Activated T-helper 9 cell treated with anti-CD3 and anti-CD28 coated beads, Interleukin-2, amount 50 U/mL, for 16 hours (primary cell): Measurements from ENCODE around the gene CR1.
"Not testable (repeated sequence)": the region's sequence is repeated elsewhere in the genome, so short reads cannot be mapped to it uniquely, and the experiment has no call there.

Experiments used
- DNase-seq: peaks from one replicate; pipeline ENCODE4 v3.0.0-alpha.2; 2020; ENCODE audit warnings: low read depth

The CR1 gene

DNA sequence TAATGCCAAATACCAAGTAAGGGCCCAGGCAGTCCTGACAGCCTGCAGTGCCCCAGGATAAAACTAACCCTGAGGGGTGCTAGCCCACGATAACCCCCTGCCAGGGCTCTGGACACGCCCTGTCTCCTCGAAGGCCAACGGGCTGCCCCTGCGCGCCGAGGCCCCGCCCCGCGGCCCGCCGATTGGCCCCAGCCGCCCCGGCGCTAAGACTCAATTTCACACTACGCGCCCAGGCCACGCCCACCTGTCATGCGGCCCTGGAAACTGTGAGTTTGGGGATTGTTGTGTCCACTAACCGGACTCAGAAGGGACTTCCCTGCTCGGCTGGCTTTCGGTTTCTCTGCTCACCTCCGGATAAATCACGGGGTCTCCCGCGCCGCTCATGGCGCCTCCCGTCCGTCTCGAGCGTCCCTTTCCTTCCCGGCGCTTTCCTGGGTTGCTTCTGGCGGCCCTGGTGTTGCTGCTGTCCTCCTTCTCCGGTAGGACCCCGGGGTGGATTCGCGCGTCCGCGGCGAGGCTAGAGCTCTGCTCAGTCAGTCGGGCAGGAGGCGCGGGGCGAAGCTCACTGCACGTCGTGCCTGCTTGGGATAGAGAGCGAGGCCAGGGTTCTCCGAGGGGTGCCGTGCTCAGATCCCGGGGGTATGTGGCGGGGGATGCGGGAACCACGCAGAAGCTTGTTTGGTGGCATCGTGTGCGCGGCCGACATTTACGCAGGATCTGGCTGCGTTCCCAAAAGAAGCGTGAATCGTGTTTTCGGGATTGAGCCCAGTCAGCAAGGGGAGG lies 149.1 kb downstream of the CR1 start, which contains the start of gene CR1L:
CR1L (plus strand) TSS at position 282 of the 783 bp plus-strand sequence; CDS start at position 383, 101 bp downstream.
- DNase-seq: peak; percentile 49

DNA sequence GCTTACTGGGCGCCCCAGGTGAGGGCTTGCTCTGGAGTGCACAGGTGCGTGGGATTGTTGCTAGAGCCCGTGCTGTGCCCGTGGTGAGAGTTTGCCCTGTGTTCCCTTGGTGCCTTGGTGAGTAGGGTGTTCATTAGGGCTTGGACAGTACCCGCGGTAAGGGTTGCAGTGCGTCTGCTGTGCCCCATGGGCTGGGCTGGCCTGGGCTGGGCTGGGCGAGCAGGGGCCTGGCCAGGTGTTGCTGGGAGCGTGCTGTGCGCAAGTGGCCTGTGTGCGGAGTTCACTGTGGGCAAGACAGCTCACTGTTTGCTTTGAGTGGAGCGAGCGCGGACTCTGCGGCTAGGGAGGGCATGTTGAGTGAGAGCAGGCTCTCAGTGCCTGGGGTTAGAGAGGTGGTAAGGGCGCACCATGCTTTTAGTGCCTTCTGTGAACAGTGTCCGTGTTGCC lies 149.7 kb downstream of the CR1 start:
- no peak for DNase-seq

DNA sequence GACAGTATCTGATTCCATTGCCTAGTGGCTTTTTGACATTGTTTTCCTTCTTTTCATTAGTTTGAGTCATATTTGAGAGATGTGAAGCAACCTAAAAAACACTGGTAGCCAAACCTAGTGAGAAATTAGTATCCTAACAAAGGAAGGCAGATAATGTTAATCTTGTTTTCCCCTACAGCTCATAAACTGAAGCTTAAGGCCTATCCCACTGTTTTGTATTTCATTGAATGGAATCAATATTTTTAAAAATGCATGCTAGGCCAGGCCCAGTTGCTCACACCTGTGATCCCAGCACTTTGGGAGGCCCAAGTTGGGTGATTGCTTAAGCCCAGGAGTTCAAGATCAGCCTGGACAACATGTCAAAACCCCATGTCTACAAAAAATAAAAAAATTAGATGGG lies 150.2 kb downstream of the CR1 start:
- no peak for DNase-seq

DNA sequence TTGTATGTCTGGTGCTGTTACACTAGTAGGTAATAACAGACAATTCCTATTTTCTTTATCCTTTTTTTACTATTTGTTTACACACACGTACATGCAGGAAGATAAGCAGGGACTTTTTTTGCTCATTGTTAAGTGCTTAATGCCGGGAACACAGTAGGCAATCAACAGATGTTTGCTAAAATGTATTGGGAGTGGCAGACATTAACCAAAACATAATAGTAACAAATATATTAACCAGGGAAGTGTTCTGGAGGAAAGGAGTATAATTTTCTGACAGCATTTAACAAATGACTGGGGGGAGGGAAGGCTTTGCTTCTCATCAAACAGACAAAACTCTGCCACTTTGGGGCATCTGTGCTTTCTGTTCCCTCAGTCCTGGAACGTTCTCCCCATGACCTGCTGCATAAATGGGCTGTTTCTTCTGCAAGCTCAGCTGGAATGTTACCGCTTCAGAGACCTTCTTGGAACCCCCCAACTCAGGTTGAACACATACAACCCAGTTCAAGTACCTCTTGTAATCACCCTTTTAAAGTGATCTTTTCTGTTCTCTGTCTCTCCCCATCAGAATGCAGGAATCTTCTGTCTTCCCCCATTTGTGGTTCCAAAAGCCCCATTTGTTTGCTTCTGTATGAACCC lies 151.1 kb downstream of the CR1 start:
- DNase-seq: no peak

DNA sequence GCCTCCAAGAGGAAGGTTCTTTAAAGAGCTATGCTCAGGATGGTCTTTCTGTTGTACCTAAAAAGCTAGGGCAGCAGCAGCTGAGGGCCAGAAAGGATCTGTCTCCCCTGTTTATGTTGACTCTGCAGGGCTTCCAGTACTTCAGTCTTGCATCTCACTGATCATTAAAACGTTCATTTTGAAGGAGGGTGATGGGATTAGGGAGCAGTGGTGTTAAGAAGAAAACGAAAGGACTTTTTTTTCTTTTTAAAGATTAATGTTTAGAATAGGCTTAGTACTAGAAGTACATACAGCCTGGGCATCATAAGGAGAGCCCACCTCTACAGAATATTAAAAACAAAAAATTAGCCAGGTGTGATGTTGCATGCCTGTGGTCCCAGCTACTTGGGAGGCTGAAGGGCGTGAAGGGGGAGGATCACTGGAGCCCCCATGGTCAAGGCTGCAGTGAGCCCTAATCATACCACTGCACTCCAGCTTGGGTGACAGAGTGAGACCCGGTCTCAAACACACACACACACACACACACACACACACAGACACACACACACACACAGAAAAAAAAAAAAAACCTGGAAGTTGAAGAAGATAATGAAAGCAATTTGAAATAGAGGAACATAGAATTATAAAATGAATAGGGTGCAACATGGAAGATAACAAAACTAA lies 151.8 kb downstream of the CR1 start:
- no peak for DNase-seq

DNA sequence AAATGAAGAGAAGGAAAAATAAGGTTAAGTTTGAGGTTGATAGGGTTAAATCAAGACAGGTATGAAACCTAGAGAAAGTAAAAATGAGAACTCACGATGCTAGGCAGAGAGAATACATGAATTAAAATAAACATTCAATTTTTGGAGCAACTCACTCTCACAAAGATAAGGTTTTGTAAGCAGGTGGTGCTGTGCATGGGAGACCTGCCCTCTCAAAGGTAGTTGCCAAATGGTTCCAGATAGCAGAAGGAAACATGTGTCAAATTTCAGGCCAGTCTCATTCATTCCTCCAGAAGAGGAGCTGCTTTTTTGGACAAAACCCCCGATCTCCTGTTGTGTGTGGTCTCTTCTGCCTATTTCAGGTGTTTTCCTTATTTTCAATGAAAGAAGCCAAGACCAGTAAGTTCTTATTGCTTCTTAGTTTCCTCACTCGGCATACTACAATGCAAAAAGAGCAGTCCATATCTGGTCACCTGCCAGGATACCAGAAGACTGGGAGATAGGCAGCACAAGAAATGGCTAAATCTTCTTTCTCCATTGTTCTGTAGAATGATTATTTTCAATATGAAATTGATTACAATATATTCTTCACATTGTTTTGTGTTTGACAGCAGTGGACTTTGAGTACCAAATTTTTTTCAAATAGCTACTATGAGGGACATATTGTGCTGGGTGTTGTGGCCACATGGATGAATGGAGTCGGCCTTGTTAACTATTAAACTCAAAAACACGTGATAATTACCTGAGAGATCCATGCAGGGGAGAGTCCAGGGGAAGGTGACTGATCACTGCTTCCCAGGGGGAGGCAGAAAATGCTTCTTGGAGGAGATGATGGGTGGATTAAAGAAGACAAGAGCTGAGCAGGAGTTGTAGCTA lies 152.6 kb downstream of the CR1 start:
- no peak for DNase-seq

DNA sequence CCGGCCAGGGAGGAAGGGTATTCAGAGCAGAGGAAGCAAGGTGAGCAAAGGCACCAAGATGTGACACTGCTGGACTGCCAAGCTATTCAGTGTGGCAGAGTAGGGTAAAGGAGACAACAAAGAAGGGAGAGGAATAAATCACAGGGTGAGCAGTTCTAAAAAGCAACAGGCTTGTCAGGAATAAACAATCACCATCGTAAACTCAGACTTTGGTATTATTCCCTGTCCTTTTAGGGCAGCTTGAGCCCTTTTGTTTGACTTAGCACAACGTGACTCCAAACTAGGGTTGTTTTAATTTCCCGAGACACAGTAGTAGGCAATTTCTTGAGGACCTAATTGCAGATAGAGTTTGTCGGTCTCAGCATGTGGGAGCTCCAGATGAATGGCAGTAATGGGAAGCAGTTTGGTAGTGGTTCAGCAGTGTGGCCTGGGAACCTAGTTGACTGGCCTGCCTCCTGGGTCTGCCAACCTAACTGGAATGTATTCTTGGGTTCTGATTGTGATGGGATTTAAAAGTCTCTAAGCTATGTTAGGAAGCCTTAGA lies 153.3 kb downstream of the CR1 start:
- DNase-seq: no peak

DNA sequence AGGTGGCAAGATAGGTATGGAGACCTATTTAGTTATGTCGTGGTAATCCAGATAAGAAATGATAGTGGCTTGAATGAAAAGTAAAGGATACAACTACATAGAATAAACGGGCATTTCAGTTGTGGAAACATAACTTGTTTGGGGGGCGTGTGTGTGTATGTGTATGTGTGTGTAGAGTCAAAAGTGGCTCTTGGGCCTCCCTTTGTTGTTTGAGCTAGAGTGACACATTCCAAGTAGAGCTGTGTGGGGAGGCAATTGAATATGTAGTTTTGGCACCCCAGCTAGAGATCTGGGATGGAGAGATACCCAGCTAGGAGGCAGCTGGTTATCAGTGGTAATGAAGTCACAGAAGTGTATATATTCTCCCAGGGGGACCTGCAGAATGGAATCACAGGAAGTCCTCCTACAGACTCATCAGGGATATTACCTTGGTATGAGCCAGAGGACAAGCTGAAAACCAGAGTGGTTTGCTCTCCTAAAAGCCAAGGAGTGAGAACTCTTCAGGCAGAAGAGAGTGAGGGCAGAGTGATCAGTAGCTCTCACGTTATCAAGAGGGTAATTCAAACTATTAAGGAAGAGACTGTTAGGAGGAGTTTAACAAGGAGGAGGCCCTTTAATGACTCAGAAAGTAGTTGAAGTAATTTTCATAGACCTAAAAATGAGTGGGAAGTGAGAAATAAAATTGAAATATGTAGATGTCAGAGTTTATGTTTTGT lies 154.1 kb downstream of the CR1 start:
- no peak for DNase-seq

DNA sequence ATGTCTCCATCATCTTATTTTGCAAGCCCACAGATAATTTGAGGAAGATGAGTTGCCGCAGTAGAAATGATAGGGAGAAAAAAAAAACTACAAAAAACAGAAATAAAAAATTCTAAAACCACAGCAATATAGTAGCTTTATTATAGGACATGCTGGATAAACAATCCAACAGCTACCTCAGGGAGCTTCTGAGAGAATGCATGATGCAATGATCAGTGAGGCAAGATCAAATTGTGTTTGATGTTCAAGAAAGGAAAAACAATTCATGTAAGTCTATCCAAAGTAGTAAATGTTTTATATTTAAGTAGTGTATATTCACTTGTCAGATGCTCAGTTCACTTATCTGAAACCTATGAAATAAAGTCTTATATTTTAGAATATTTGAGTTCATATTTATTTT lies 155.6 kb downstream of the CR1 start:
- DNase-seq: no peak

DNA sequence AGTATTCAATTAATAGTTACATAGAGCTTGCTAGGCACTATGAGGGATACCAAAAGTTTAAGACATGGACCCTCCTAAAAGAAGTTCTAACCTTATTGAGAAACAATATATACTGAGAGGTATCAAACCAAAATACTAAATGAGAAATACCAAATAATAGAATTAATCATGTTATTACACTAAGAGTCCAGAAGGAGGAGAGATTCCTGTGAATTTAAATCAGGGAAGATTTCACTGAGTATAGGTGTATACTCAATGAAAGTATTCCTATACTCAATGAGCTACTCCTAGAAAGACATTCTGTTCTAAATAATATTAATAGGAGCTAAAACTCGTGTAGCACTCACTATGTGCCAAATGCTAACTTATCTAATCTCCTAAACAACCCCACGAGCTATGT lies 158.4 kb downstream of the CR1 start:
- DNase-seq: no peak

DNA sequence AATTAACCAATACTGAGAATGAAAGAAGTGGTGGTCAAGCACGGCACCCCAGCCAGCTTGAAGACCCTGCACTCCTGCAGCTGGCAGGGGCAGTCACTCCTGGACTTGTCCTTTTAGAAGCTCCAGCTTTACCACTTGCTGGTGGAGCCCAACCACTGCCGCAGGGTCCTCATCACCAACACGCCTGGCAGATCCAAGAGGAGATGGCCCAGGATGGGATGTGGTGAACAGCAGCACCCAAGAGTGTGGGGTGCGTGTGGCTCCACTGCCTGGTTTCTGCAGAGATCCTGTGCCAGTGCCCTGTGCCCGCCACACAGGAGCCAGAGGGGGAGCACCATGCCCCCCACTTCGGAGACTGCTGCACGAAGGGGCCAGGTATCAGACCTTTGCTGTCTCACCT lies 162.5 kb downstream of the CR1 start:
- DNase-seq: no peak

DNA sequence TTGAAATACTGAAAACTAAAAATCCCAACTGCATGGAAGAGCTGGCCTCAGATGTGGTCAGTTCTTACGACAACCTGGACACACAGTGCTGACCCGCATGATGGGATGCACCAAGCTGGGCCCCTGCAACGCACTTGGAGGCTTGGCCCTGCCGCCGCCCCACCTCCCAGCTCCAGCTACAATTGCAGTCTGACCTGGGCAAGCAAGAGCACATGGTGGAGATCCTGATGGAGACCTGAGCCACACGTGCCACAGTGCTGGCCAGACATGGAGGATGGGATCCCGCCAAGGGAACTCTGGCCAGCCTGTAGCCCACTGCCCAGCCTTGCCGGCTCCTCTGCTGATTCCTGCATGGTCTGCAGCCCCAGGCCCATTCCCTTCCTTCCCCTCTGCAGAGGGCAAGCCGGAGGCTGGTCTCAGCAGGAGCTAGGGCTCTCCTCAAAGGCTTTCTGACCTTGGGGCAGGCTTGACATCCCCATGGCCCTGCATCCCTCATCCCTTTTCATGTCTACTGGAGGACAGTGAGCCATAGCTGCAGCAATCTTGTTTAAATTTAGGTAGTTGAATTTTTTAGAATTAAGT lies 163.0 kb downstream of the CR1 start:
- no peak for DNase-seq

DNA sequence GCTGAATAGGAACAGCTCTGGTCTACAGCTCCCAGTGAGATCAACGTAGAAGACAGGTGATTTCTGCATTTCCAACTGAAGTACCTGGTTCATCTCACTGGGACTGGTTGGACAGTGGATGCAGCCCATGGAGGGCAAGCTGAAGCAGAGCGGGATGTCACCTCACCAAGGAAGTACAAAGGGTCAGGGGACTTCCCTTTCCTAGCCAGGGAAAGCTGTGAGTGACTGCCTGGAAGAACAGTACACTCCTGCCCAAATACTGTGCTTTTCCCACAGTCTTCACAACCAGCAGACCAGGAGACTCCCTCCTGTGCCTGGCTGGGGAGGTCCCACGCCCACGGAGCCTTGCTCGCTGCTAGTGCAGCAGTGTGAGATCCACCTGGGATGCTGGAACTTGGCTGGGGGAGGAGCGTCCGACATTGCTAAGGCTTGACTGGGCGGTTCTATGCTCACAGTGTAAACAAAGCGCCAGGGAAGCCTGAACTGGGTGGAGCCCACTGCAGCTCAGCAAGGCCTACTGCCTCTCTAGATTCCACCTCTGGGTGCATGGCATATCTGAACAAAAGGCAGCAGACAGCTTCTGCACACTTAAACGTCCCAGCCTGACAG lies 163.7 kb downstream of the CR1 start:
- DNase-seq: no peak

DNA sequence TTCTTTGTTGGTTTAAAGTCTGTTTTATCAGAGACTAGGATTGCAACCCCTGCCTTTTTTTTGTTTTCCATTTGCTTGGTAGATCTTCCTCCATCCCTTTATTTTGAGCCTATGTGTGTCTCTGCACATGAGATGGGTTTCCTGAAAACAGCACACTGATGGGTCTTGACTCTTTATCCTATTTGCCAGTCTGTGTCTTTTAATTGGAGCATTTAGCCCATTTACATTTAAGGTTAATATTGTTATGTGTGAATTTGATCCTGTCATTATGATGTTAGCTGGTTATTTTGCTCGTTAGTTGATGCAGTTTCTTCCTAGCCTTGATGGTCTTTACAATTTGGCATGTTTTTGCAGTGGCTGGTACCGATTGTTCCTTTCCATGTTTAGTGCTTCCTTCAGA lies 165.5 kb downstream of the CR1 start:
- DNase-seq: not testable (repeated sequence)

DNA sequence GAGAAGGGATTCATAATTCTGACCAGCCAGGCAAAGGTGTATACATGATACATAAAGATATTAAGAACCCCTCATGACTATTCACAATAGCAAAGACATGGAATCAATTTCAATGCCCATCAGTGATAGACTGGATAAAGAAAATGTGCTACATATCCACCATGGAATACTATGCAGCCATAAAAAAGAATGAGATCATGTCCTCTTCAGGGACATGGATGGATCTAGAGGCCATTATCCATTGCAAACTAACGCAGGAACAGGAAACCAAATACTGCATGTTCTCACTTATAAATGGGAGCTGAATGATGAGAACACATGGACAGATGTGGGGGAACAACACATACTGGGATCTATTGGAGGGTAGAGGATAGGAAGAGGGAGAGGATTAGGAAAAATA lies 170.4 kb downstream of the CR1 start:
- no peak for DNase-seq

DNA sequence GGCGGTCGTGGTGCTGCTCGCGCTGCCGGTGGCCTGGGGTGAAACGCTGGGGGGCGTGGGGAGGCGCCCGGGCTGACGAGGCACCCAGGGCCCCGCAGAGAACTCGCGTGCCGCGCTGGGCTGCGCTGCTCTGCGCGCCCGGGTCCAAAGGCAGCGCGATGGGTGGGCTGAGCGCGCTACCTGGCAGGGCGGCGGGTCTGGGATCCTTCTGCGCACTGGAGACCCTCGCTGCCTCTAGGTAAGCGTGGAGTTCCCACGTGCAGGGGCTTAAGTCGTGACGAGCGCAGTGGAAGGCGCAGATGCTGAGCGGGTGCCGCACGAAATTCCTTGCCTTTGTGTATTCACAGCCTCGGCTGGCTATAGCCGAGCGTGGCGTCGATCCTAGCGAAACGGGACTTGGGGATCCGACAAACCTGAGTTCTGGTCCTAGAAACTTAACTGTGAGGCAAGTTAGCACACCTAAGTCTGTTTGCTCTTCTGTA lies 173.6 kb downstream of the CR1 start:
- no peak for DNase-seq

DNA sequence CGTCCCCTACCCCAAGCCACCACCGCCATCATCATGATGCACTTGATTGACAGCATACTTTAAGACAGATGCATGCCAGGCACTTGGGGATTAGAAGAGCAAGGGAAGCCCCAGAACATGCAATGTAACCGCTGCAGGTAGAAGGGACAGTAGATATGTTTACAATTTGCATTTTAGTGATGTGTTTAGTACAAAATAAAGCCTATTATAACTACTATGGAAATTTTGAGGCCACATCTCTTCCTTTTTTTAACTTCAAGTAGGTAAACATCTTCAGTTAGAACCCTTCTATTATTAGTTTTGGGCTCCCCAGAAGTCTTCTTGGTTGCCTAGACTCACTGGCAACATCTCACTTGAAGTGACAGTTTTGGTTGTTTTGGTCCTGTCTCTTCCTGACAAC lies 174.2 kb downstream of the CR1 start:
- DNase-seq: no peak

DNA sequence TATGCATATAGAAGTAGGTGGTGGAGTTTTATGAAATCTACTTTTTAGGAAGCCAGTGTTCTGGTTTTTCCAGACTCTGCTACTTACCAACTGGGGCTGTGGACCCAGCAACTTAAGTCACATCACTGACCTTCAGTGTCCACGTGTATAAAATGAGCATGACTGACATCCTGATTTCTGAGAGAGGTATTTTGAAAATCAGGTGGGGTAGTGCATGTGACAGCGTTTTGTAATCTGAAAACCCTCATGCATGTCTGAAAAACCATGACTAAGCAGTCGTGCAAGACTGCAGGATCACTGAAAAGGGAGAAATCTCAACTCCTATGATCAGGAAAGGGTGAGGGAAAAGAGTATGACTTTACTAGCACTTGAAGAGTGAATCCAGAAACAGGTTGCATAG lies 175.0 kb downstream of the CR1 start:
- DNase-seq: no peak

DNA sequence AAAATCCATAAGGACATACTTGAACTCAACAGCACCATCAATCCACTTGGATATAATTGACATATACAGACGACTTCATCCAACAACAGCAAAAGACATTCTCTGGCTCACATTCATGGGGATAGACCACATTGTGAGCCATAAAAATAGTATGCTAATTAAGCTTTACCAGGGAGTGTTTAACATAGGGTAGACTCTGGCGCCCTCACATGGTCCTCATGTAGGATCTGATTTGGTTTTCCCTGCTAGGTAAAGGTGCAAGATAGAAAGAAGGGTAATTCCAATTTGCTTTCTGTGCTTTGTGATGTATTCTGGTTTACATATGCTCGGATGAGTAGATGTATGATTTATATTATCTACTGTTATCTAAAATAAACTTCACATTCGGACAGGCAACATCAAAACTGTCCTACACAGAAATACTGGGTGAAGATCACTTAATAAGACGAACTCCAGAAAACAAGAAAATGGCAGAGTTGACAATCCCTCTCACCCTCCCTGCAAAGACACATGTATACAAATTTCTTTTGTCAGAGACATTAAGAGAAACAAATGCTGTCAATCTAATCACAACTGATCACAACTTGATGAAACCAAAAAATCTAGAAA lies 176.7 kb downstream of the CR1 start:
- DNase-seq: no peak

DNA sequence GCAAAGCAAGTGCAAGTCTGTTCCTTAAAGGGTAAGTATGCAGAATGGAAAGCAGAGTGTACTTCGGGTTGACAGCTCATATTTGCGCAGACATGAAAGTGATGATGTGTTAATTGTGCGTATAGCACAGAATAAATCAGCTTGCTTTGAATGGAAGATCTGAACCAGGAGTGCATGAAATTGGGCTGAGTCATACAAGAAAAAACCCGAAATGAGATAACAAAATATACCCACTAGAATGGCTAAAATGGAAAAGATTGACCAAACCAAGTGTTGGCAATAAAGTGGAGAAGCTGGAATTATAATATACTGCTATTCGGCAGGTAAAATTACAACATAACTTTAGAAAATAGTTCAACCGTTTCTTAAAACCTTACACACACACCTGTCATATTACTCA lies 177.4 kb downstream of the CR1 start:
- DNase-seq: no peak
